ENCODE data around the gene MACROD2.

GRCh38 chr20:14581731-14582130 is 586.4 kb downstream of the MACROD2 start:
- TF ChIP-seq CTCF (IDR thresholded peaks at IDR 0.05) (no peak), POLR2A (IDR thresholded peaks at IDR 0.05) (no peak)
